Measurements from ENCODE around the gene ASCC3.

- TF ChIP-seq CTCF (conservative IDR thresholded peaks at IDR 0.05; ENCODE audit: low read depth in 2 of 2) (no peak), EZH2phosphoT487 (IDR thresholded peaks at IDR 0.05; ENCODE audit: unreplicated experiment) (no peak), POLR2AphosphoS5 (IDR thresholded peaks at IDR 0.05; ENCODE audit: low read depth) (no peak), CREB1 (CRISPR knock-in tag; IDR thresholded peaks at IDR 0.05; ENCODE audit: low read depth) (no peak), JUNB (IDR thresholded peaks at IDR 0.05; ENCODE audit: unreplicated experiment) (no peak), EZH2 (IDR thresholded peaks at IDR 0.05; ENCODE audit: low read depth, unreplicated experiment) (no peak), REST (IDR thresholded peaks at IDR 0.05; ENCODE audit: unreplicated experiment) (no peak), ZNF331 (CRISPR knock-in tag; IDR thresholded peaks at IDR 0.05; ENCODE audit: low read depth) (no peak), ZNF462 (CRISPR knock-in tag; IDR thresholded peaks at IDR 0.05) (no peak), ZNF114 (CRISPR knock-in tag; IDR thresholded peaks at IDR 0.05) (no peak), STAT1 (IDR thresholded peaks at IDR 0.05; ENCODE audit: unreplicated experiment) (no peak), ETS1 (IDR thresholded peaks at IDR 0.05) (no peak)
Observed at GRCh38 chr6:100566563-100566962, 314.6 kb downstream of the ASCC3 start.

Measured in GM23338 (cell line).